Pancreas (tissue), 10 donors: ENCODE data around the gene RIBC2. TPM values are rescaled to one million over a fixed set of nuclear protein-coding genes. Genes with fewer than 3 reads are reported as not detected.
"Not testable (repeated sequence)": the region's sequence is repeated elsewhere in the genome, so short reads cannot be mapped to it uniquely, and the experiment has no call there.

Source experiments
- ATAC-seq, 4 donors: fragments of 200-7000 bp; cut with Tn5 transposase; one replicate each; pipeline versions ENCODE4 v1.8.0 to v1.9.1; 2020; ENCODE audit warnings: mild to moderate bottlenecking in 4 of 4, moderate library complexity in 4 of 4
- DNase-seq, 6 donors: peaks; one replicate each; pipeline ENCODE4 v3.0.0-alpha.2; 2020
- FAIRE-seq: peaks from 2 replicates; lab custom pipeline; 2012; peaks lifted over from hg19 to GRCh38; lab: Jason Lieb, UNC
- H3K27ac ChIP-seq, 4 donors: fragments of 200-600 bp; sonication (generic); 1 replicate in 3 of 4; 2 replicates in 1 of 4; pipeline versions ENCODE4 v1.5.0 to v1.8.0; 2020
- H3K27me3 ChIP-seq, 4 donors: fragments of 200-600 bp; one replicate each; pipeline ENCODE4 v1.8.0; 2021
- H3K36me3 ChIP-seq, 3 donors: fragments of 200-600 bp; sonication (generic) in 1 of 3; one replicate each; pipeline versions ENCODE4 v1.5.0 to v1.8.0; 2020 to 2021
- H3K4me1 ChIP-seq, 3 donors: fragments of 200-600 bp; one replicate each; pipeline ENCODE4 v1.8.0; 2021
- H3K4me3 ChIP-seq, 4 donors: fragments of 200-600 bp; sonication (generic) in 2 of 4; one replicate each; pipeline versions ENCODE4 v1.5.0 to v1.8.0; 2020 to 2021
- H3K9me3 ChIP-seq, 4 donors: fragments of 200-600 bp; one replicate each; pipeline ENCODE4 v1.8.0; 2021
- WGBS, 2 donors: extraction: QIAGEN DNeasy Blood & Tissue Kit; methylation state at CpG; one replicate each; pipeline ENCODE4 v1.1.7; 2013; 5-methylcytosine and 5-hydroxymethylcytosine counted together
- intact Hi-C, 3 donors: fragments of 100-400 bp; cut with DNase I; formaldehyde crosslinking; loops; one replicate each; pipeline versions ENCODE4 v1.11.1 to v1.14.2; 2022
- polyA plus RNA-seq, 2 donors: library from polyadenylated mRNA; stranded (reverse); fragments of 200-250 nt; gene quantifications; one replicate each; pipeline ENCODE4 v1.2.3, GENCODE V29; 2013
- total RNA-seq, 6 donors: library from RNA; stranded (reverse); fragmentation: NEBNext Ultra II Directional in 4 of 6; extraction: Animal tissue kit (Norgen Biotek cat#: 25700) in 4 of 6; gene quantifications; one replicate each; pipeline versions ENCODE4 v1.2.1 to v1.2.4, GENCODE V29; 2021 to 2023
- TF ChIP-seq, protein P1 (sequence below), 4 donors: fragments of 200-600 bp; sonication (generic) in 3 of 4; IDR thresholded peaks; one replicate each; pipeline versions ENCODE4 v1.5.0 to v1.8.0; 2021; ENCODE audit warnings: antibody characterized with exemption in 4 of 4
- donor health status: healthy with polysubstance abuse.
- donor health status: DM: no; HTN: no; CAD: no; lungs with moderate emphysema.
- donor health status: DM: no; HTN: no; CAD: no.
- donor health status: control.
- donor health status: control.
- donor health status: Bipolar disorder and iron deficiency.
- donor health status: DM: yes; HTN: yes; CAD: no.
- donor health status: DM: no; HTN: no; CAD: no.
- donor health status: DM: no; HTN: no; CAD: no.
- donor health status: DM: yes; HTN: yes; CAD: no.

The RIBC2 gene, protein sequence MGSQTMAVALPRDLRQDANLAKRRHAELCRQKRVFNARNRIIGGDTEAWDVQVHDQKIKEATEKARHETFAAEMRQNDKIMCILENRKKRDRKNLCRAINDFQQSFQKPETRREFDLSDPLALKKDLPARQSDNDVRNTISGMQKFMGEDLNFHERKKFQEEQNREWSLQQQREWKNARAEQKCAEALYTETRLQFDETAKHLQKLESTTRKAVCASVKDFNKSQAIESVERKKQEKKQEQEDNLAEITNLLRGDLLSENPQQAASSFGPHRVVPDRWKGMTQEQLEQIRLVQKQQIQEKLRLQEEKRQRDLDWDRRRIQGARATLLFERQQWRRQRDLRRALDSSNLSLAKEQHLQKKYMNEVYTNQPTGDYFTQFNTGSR
- total RNA-seq = 1 to 10 TPM in 1 of 6 donors, under 1 TPM in 4, not detected in 1; 0.12 to 1.7 (median 0.29) TPM
- polyA plus RNA-seq = under 1 TPM in 1 of 2 donors, not detected in 1; 0.54 TPM

DNA sequence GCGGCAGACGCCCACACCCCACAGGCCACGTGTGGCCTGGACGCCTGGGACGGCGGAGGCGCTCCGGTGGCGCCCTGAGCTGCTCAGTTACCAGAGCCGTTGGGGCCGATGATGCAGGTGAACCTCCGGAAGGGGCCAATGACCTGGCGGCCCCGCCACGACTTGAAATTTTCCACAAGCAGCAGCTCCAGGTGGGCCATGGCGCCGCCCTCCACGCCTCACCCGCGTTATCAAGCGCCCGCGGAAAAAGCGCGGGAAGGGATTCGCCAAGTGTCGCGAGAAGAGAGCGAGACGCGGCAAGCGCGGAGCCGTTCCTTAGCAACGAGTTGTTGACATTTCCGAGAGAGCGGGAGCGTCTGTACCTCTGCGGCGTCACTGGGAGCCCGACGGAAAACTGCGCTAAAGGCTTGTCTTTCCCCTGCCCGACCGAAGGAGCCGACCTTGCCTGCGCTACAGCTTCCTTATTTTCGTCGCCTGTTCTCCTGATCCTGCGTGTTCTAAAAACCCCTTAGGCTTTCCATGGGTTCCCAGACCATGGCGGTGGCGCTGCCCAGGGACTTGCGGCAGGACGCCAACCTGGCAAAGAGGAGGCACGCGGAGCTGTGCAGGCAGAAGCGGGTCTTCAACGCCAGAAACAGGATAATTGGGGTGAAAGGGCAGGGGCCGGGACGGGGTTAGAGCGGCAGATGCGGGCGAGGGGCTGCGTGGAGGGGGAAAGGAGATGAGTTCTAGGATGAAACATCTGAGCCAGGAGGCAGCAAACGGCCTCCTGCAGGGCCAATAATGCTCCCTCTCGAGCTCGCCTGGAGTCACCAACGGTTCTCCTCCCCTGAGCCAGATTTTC is at the start of gene RIBC2, which contains the start of gene SMC1B:
RIBC2 (plus strand) TSS at position 326 of the 844 bp plus-strand sequence; CDS start at position 520, 194 bp downstream.
SMC1B (minus strand) TSS at position 232 of the 844 bp plus-strand sequence; CDS start at position 200, 32 bp downstream.
- Histone ChIP-seq H3K9me3 (no peaks in the 10 kb centered on the region), H3K4me3 (peak within 1 kb of the TSS; percentile 29 to 47 (median 40)), H3K27ac (peak within 1 kb of the TSS in 2 of 4 donors; percentile 16 to 54), H3K4me1 (peaks cover 0 to 3% (median 0%) of the 10 kb centered on the region in 3 donors), H3K36me3 (no peaks in the 10 kb centered on the region), H3K27me3 (no peaks in the 10 kb centered on the region)
- DNase-seq (peak; percentile 69 to 90 (median 82)), FAIRE-seq (no peak), ATAC-seq (peak; percentile 96 to 98 (median 98))
- intact Hi-C loops = no loop called here
- TF ChIP-seq, protein P1, sequence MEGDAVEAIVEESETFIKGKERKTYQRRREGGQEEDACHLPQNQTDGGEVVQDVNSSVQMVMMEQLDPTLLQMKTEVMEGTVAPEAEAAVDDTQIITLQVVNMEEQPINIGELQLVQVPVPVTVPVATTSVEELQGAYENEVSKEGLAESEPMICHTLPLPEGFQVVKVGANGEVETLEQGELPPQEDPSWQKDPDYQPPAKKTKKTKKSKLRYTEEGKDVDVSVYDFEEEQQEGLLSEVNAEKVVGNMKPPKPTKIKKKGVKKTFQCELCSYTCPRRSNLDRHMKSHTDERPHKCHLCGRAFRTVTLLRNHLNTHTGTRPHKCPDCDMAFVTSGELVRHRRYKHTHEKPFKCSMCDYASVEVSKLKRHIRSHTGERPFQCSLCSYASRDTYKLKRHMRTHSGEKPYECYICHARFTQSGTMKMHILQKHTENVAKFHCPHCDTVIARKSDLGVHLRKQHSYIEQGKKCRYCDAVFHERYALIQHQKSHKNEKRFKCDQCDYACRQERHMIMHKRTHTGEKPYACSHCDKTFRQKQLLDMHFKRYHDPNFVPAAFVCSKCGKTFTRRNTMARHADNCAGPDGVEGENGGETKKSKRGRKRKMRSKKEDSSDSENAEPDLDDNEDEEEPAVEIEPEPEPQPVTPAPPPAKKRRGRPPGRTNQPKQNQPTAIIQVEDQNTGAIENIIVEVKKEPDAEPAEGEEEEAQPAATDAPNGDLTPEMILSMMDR (IDR thresholded peaks at IDR 0.05) = no peak
- 8 to 13% methylated on average over 67 to 68 of the region's 68 CpGs for WGBS, 2 donors

DNA sequence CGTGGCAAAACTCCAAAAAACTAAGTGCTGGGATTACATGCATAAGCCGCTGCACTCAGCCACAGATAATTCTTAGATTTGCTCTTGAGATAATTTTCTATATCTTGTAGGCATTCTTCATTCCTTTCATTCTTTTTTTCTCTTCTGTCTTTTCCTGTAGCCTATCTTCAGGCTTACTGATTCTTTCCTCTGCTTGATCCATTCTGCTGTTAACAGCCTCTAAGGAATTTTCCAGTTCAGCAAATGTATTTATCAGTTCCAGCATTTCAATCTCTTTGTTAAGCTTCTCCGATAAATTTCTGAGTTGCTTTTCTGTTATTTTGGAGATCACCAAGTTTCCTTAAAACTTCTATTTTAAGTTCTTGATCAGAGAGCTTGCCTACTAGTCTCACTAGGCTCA is 46.8 kb upstream of the RIBC2 start:
- DNase-seq = no peak
- H3K27me3 ChIP-seq = no peaks in the 10 kb centered on the region
- no peaks in the 10 kb centered on the region for H3K9me3 ChIP-seq
- WGBS, 2 donors = 75 to 79% methylated on average over 3 of the region's 3 CpGs
- no peak overlapping the region for H3K27ac ChIP-seq
- no peak for FAIRE-seq
- intact Hi-C loops = no loop called here
- no peak overlapping the region for H3K4me3 ChIP-seq
- H3K36me3 ChIP-seq = no peaks in the 10 kb centered on the region
- no peaks in the 10 kb centered on the region for H3K4me1 ChIP-seq
- no peak for ATAC-seq
- TF ChIP-seq, protein P1 (IDR thresholded peaks at IDR 0.05) = no peak

DNA sequence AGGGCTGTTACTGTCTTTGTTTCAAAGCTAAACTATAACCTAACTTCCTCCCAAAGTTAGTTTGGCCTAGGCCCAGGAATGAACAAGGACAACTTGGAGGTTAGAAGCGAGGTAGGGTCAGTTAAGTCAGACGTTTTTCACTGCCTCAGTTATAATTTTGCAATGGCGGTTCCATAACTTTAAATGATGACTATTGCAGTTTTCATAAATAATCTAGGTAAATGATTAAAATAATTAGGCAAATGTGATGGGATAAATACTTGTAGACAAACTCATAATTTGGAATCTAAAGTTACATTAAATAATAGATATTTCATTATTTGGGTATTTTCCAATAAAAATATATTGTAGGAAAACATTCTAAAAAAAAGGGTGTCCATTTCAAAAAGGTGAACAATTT is 39.9 kb upstream of the RIBC2 start:
- DNase-seq, ATAC-seq, H3K9me3 ChIP-seq, H3K4me3 ChIP-seq, intact Hi-C loops, H3K27me3 ChIP-seq, H3K4me1 ChIP-seq, H3K36me3 ChIP-seq, H3K27ac ChIP-seq: not testable (repeated sequence)
- 62 to 71% methylated on average over 3 of the region's 3 CpGs for WGBS, 2 donors
- FAIRE-seq = peak; percentile 37

DNA sequence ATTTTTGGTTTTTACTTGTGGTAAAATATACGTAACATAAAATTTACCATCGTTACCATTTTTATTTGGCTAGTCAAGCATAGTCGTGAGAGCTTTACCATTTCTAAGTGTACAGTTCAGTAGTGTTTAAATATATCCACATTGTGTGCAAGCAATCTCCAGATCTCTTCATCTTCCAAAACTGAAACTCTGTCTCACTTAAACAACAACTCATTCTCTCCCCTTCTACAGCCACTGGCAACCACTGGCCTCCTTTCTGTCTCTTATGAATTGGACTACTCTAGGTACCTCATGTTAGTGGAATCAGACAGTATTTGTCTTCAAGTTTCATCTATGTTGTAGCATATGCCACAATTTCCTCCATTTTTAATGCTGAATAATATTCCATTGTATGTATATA is 37.5 kb upstream of the RIBC2 start:
- Histone ChIP-seq H3K4me3 (no peak overlapping the region), H3K36me3 (no peaks in the 10 kb centered on the region), H3K27ac (no peak overlapping the region), H3K4me1 (no peaks in the 10 kb centered on the region), H3K9me3 (no peaks in the 10 kb centered on the region), H3K27me3 (no peaks in the 10 kb centered on the region)
- ATAC-seq (no peak), DNase-seq (no peak), FAIRE-seq (no peak)
- intact Hi-C loops = no loop called here
- TF ChIP-seq, protein P1 (IDR thresholded peaks at IDR 0.05) = no peak
- 76 to 85% methylated on average over 3 of the region's 3 CpGs for WGBS, 2 donors

DNA sequence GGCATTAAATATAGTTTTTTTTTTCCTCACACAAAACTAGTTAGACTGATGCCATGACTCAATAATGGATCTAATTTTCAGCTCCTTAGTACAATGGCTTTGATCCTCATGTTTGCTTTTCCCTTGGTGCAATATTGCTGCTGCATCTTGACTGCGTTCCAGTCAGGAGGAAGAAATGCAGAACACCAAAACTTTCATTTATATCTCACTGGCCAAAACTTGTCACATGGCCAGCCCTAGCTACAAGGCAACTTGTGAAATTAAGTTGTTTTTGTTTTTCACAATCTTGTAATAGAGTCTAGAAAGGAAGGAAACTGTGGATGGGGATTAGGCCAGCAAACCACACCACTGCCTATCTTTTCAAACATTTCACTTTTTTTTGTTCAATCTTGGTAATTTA is 36.8 kb upstream of the RIBC2 start:
- no peak for DNase-seq

More for the DNA sequence above, 36.8 kb upstream of the RIBC2 start:
- TF ChIP-seq, protein P1 (IDR thresholded peaks at IDR 0.05) = no peak
- Histone ChIP-seq H3K4me3 (no peak overlapping the region), H3K36me3 (no peaks in the 10 kb centered on the region), H3K4me1 (no peaks in the 10 kb centered on the region), H3K27me3 (no peaks in the 10 kb centered on the region), H3K27ac (no peak overlapping the region), H3K9me3 (no peaks in the 10 kb centered on the region)
- intact Hi-C loops = no loop called here
- ATAC-seq (peak in 2 of 4 donors; percentile 13 to 41), FAIRE-seq (no peak)
- 76 to 81% methylated on average over 1 of the region's 1 CpG for WGBS, 2 donors
